Measurements from ENCODE around the gene KRT40. TPM values are rescaled to one million over a fixed set of nuclear protein-coding genes. Genes with fewer than 3 reads are reported as not detected.
A peak's percentile ranks its signal among the peaks of the same experiment; 100 is the strongest.
"Not testable (repeated sequence)": the region's sequence is repeated elsewhere in the genome, so short reads cannot be mapped to it uniquely, and the experiment has no call there.

The KRT40 gene
- total RNA-seq, 1 donor from 2014 or later = not detected

DNA sequence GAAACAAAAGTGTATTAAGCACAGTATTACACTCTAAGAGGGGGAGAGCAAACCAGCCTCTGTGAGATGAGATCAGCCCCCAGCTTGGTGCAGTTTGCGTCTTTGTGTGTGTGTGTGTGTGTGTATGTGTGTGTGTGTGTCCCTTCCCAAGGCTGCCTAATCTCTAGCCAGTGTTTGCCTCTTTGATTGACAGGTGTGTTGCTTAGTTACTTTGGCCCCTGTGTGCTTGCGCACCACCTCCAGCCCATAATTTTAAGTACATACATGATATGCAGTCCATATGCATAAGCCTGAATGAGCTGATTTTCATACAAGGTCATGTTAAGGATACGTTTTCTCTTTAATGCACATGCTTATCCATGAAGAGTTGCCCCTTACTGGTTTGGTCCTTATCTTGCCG lies 17.7 kb upstream of the KRT40 start:
- DNase-seq (no peak), ATAC-seq (ENCODE audit: poor library complexity) (no peak)
- intact Hi-C loops (cut with DNase I) = no loop called here

- intact Hi-C loops (cut with DNase I); ATAC-seq (ENCODE audit: poor library complexity); DNase-seq: not testable (repeated sequence)
These were observed 15.4 kb upstream of the KRT40 start, which contains the start of gene KRTAP3-2 for GRCh38 chr17:40999563-40999962. Gene KRTAP3-2, minus strand, starts transcription at chr17:40999906. Its CDS starts 53 bp downstream, at chr17:40999853.

DNA sequence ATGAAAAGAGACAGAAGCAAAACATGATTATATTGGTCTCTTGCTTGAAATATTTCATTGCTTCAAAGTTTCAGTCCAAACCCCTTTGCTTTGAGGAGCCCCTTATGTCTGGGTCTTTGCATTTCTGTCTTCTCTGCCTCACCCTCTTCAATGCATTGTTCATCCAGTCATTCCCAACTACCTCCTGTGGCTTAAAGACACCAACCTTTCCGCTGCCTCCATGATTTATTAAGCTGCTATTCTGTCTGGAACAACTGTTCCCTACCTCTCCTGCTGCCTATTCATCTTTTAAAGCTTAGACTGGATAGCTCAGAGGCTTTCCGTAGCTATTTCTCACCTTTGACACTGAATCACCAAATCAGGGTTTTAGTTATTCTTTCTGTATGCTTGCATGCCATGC lies 13.2 kb upstream of the KRT40 start:
- ATAC-seq (ENCODE audit: poor library complexity) = no peak
- no peak for DNase-seq
- intact Hi-C loops (cut with DNase I) = no loop called here

DNA sequence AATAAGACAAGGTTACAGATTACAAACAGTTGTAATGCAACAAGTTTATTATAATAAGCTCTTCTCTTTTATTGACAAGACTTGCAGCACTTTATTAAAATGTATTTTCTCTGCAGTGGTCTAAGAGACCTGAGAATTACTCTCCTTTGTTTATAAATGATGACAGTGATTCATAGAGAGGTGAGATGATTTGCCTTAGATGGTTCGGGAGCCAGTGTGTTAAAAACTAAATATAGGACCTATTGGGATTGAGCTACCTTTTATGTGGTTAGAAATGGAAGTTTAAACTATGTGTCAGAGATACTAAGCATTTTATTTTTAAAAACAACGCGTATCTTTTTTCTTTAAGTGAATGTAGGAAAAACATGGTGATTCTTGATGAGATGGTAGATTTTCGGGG lies 12.7 kb upstream of the KRT40 start:
- intact Hi-C loops (cut with DNase I) = no loop called here
- DNase-seq (no peak), ATAC-seq (ENCODE audit: poor library complexity) (no peak)

DNA sequence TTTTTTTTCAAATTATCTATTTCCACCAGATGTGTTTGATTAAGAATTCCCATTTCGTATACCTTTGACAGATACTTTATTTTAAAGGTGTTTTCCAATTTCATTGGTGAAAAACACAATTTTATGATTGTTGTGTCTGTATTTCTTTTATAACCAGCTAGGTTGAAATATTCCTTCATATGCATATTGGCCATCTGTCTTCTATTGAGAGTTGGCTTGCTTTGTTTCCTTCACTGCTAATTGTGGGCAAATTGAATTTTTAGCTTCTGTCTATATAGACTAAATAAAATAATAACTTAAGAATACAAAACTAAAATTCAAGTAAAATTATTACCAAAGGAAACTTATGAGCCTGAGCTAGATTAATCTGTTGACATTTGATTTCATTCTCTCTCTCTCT lies 11.0 kb upstream of the KRT40 start:
- DNase-seq = no peak
- ATAC-seq (ENCODE audit: poor library complexity) = no peak
- intact Hi-C loops (cut with DNase I) = no loop called here

- intact Hi-C loops (cut with DNase I) = no loop called here
- no peak for DNase-seq
- no peak for ATAC-seq (ENCODE audit: poor library complexity)
These were observed 9.7 kb upstream of the KRT40 start, which contains the start of gene KRTAP3-3 for GRCh38 chr17:40993839-40994238. Gene KRTAP3-3, minus strand, starts transcription at chr17:40994164. Its CDS starts 67 bp downstream, at chr17:40994097.

GRCh38 chr17:40993084-40993483 lies 9.0 kb upstream of the KRT40 start:
- DNase-seq = no peak
- ATAC-seq (ENCODE audit: poor library complexity) = no peak
- intact Hi-C loops (cut with DNase I) = no loop called here

DNA sequence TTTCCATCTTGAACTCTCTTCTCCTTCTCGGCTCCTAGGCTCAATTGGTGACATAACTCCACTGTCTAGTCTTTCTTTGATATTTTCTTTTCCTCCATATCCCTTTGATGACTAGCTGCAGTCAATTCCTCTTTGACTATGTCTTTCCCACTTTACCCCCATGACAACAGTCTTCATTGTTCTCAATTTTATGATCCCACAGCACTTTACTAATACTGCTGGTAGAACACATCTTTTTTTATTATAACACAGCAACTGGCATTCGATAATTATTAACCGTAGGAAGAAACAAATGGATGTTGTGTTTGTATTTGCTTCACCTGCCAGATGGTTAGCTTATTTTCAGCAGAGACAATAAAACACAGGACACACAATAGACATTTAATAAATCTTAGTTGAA lies 8.5 kb upstream of the KRT40 start:
- DNase-seq (no peak), ATAC-seq (ENCODE audit: poor library complexity) (no peak)
- intact Hi-C loops (cut with DNase I) = no loop called here

DNA sequence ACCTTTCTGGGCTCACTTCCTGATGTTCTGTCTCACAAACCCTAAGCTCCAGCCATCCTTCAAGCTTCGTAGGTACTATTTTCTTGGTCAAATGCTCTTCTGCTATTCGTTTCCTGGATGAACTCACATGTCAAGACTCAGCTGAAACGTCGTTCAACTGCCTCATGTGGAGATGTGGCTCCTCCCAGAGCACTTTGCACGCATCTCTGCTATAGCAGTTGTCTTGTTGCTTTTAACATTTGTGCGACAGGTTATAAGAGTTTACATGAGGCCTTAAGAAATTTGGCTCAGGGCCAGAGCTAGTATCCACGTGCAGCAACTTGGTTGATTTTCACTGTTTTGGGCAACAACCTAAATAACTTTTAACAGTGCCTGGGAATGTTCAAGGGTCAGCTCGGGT lies 2.8 kb upstream of the KRT40 start:
- ATAC-seq (ENCODE audit: poor library complexity) (no peak), DNase-seq (no peak)
- intact Hi-C loops (cut with DNase I) = no loop called here

GRCh38 chr17:40981115-40981514 lies 3.0 kb downstream of the KRT40 start:
- ATAC-seq (ENCODE audit: poor library complexity) (no peak), DNase-seq (no peak)
- intact Hi-C loops (cut with DNase I) = no loop called here

GRCh38 chr17:40980596-40980995 lies 3.5 kb downstream of the KRT40 start:
- intact Hi-C loops (cut with DNase I) = no loop called here
- DNase-seq = peak; percentile 47
- ATAC-seq (ENCODE audit: poor library complexity) = no peak

- DNase-seq (no peak), ATAC-seq (ENCODE audit: poor library complexity) (no peak)
- intact Hi-C loops (cut with DNase I) = no loop called here
These were observed 4.0 kb downstream of the KRT40 start for GRCh38 chr17:40980117-40980516.

DNA sequence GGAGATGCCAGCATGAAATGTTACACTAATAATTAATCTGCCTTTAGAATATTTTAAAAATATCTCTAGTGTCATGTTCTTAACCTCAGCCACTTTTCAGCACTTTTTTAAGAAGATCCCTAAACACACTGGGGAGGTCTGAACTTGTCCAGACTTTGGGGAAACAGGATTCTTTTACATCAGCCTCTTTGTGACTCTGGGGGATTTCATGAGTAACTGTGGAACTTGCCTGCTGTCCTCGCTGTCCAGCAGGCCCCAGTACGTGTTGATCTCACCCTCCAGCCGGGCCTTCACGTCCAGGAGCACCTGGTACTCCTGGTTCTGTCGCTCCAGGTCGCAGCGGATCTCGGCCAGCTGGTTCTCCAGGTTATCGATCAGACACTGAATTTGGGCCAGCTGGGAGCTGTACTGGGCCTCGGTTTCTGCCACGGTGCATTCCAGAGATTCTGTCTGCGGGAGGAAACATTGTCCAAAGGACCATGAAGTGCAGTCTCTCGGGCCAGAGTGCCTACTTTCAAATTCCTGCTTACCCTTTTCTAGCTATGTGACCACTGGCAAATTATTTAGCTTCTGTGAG lies 5.5 kb downstream of the KRT40 start:
- DNase-seq (no peak), ATAC-seq (ENCODE audit: poor library complexity) (no peak)
- intact Hi-C loops (cut with DNase I) = no loop called here

DNA sequence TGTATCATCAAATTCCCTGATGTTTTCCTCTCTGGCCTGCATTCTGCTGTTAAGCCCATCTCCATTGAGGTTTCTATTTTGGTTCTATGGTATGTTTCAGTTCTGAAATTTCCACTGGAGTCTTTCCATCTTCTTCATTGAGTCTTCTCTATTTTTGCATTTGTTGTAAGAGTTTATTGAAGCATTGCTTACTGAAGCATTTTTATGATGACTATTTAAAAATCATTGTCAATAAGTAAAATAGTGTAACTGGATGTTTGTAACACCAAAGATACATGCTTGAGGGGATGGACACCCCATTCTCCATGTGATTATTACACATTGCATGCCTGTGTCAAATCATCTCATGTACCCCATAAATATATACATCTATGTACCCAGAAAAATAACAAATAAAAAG lies 8.6 kb downstream of the KRT40 start:
- intact Hi-C loops (cut with DNase I) = no loop called here
- DNase-seq (no peak), ATAC-seq (ENCODE audit: poor library complexity) (no peak)

- ATAC-seq (ENCODE audit: poor library complexity) (no peak), DNase-seq (no peak)
- intact Hi-C loops (cut with DNase I) = no loop called here
These were observed 9.8 kb downstream of the KRT40 start for GRCh38 chr17:40974366-40974765.

- ATAC-seq (ENCODE audit: poor library complexity) = no peak
- DNase-seq = no peak
- intact Hi-C loops (cut with DNase I) = no loop called here
These were observed 16.5 kb downstream of the KRT40 start for GRCh38 chr17:40967582-40967981.

- DNase-seq (no peak), ATAC-seq (ENCODE audit: poor library complexity) (no peak)
- intact Hi-C loops (cut with DNase I) = no loop called here
These were observed 17.3 kb downstream of the KRT40 start, which contains the start of gene KRT39 for GRCh38 chr17:40966848-40967247. Gene KRT39, minus strand, starts transcription at chr17:40966948. Its CDS starts 92 bp downstream, at chr17:40966856.

GRCh38 chr17:40963838-40964237 lies 20.3 kb downstream of the KRT40 start:
- intact Hi-C loops (cut with DNase I) = no loop called here
- ATAC-seq (ENCODE audit: poor library complexity) (no peak), DNase-seq (no peak)

DNA sequence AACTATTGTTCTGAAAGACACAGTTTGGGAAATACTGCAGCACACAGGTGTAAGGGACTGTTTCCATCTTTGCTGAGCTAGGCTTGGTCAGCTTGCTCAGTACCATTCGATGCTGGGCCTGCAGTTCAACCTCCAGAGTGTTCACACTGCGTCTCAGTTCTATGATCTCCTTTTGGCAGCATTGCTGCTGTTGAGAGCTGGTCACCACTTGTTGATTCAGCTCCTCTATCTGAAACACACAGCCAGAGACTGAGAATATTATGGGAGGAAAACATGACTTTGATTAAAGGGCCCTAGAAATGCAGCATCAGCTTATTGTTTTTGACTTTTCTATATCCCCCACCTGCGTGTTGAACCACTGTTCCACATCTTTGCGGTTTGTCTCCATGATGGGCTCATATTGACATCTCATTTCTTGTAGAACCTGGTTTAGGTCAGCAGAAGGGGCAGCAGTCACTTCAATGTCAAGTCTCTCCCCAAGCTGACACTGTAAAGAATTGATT lies 22.0 kb downstream of the KRT40 start:
- no peak for DNase-seq
- ATAC-seq (ENCODE audit: poor library complexity) = no peak
- intact Hi-C loops (cut with DNase I) = no loop called here

GRCh38 chr17:40961591-40961990 lies 22.5 kb downstream of the KRT40 start:
- ATAC-seq (ENCODE audit: poor library complexity) = no peak
- DNase-seq = no peak
- intact Hi-C loops (cut with DNase I) = no loop called here

DNA sequence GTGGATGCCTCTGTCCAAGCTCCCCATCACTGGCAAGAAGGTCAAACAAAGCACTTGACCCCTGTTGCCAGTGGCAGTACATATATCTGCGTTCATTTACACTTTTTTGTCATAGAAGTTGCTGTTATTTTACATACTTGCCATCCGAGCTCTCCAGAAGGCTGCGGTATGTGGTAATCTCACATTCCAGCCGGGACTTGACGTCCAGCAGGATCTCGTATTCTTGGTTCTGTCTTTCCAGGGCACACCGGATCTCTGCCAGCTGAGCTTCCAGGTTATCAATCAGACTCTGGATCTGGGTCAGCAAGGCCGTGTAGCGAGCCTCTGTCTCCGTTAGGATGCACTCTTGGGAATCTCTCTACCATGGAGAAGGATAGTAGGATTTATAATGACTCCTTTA lies 24.0 kb downstream of the KRT40 start:
- intact Hi-C loops (cut with DNase I) = no loop called here
- DNase-seq (no peak), ATAC-seq (ENCODE audit: poor library complexity) (no peak)

Data from Right ventricle myocardium superior (tissue), 1 donor.